HL-60 (cell line): Measurements from ENCODE around the gene HELZ.
"Not testable (repeated sequence)": the region's sequence is repeated elsewhere in the genome, so short reads cannot be mapped to it uniquely, and the experiment has no call there.

Experiments
- DNase-seq, 2 experiments: peaks; one replicate each; pipeline ENCODE4 v3.0.0-alpha.2; 2010 to 2020; ENCODE audit warnings: low read depth in 1 of 2, low spot score in 1 of 2
- H3K27ac ChIP-seq: fragments of 250-450 bp; sonication (Bioruptor Pico); replicated peaks from 2 replicates; pipeline ENCODE4 v1.5.1; 2020; ENCODE audit warnings: mild to moderate bottlenecking, moderate library complexity
- H3K27me3 ChIP-seq: fragments of 250-450 bp; sonication (Bioruptor Pico); 2 replicates; pipeline ENCODE4 v1.5.1; 2021; ENCODE audit warnings: mild to moderate bottlenecking, moderate library complexity; ENCODE audit not compliant: insufficient read depth, poor library complexity, severe bottlenecking
- H3K4me3 ChIP-seq: replicated peaks from 2 replicates; pipeline ENCODE4 v1.5.1; 2011; ENCODE audit warnings: mild to moderate bottlenecking, control low read depth, low read length; ENCODE audit not compliant: insufficient read depth
- GABPA ChIP-seq: IDR thresholded peaks from 2 replicates; pipeline ENCODE4 v1.6.1; 2012; ENCODE audit warnings: low read depth
- POLR2AphosphoS5 ChIP-seq: IDR thresholded peaks from 2 replicates; pipeline ENCODE4 v1.6.1; 2012; ENCODE audit warnings: low read depth
- SPI1 ChIP-seq: IDR thresholded peaks from 2 replicates; pipeline ENCODE4 v1.6.1; 2012; ENCODE audit warnings: low read depth, mild to moderate bottlenecking, borderline replicate concordance
- TF ChIP-seq, protein P1 (sequence below): IDR thresholded peaks from 2 replicates; pipeline ENCODE4 v1.6.1; 2012; ENCODE audit warnings: low read depth; ENCODE audit not compliant: insufficient replicate concordance
- TF ChIP-seq, protein P2 (sequence below): IDR thresholded peaks from one replicate; pipeline ENCODE4 v1.5.1; 2011; ENCODE audit warnings: low read length, control low read depth, inconsistent platforms; ENCODE audit not compliant: insufficient read depth

The HELZ gene

DNA sequence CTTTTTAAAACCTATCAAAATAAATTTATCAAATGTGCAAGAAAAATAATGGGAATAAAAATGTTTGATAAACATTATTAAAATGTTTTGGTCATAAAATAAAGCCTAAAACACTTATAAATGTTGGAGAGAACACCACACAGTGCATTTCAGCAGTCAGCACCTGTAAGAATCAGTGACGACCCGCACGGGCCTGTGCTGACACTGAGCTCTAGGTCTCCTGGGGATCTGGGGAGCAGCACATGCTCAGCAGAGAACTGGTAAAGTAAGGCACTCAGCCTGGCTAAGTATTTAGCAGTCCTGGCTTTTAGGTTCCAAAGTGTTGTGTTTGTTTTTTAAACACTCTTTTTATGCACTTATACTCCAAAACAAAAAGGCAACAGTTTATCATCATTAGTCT, 46.9 kb downstream of the HELZ start:
- Histone ChIP-seq H3K27ac (no peak overlapping the region), H3K4me3 (no peak overlapping the region), H3K27me3 (no peaks in the 10 kb centered on the region)
- no peak for DNase-seq
- TF ChIP-seq GABPA: no peak
- no peak for TF ChIP-seq SPI1
- no peak for TF ChIP-seq POLR2AphosphoS5
- TF ChIP-seq, protein P1, sequence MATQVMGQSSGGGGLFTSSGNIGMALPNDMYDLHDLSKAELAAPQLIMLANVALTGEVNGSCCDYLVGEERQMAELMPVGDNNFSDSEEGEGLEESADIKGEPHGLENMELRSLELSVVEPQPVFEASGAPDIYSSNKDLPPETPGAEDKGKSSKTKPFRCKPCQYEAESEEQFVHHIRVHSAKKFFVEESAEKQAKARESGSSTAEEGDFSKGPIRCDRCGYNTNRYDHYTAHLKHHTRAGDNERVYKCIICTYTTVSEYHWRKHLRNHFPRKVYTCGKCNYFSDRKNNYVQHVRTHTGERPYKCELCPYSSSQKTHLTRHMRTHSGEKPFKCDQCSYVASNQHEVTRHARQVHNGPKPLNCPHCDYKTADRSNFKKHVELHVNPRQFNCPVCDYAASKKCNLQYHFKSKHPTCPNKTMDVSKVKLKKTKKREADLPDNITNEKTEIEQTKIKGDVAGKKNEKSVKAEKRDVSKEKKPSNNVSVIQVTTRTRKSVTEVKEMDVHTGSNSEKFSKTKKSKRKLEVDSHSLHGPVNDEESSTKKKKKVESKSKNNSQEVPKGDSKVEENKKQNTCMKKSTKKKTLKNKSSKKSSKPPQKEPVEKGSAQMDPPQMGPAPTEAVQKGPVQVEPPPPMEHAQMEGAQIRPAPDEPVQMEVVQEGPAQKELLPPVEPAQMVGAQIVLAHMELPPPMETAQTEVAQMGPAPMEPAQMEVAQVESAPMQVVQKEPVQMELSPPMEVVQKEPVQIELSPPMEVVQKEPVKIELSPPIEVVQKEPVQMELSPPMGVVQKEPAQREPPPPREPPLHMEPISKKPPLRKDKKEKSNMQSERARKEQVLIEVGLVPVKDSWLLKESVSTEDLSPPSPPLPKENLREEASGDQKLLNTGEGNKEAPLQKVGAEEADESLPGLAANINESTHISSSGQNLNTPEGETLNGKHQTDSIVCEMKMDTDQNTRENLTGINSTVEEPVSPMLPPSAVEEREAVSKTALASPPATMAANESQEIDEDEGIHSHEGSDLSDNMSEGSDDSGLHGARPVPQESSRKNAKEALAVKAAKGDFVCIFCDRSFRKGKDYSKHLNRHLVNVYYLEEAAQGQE: no peak
- TF ChIP-seq, protein P2, sequence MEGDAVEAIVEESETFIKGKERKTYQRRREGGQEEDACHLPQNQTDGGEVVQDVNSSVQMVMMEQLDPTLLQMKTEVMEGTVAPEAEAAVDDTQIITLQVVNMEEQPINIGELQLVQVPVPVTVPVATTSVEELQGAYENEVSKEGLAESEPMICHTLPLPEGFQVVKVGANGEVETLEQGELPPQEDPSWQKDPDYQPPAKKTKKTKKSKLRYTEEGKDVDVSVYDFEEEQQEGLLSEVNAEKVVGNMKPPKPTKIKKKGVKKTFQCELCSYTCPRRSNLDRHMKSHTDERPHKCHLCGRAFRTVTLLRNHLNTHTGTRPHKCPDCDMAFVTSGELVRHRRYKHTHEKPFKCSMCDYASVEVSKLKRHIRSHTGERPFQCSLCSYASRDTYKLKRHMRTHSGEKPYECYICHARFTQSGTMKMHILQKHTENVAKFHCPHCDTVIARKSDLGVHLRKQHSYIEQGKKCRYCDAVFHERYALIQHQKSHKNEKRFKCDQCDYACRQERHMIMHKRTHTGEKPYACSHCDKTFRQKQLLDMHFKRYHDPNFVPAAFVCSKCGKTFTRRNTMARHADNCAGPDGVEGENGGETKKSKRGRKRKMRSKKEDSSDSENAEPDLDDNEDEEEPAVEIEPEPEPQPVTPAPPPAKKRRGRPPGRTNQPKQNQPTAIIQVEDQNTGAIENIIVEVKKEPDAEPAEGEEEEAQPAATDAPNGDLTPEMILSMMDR: no peak

DNA sequence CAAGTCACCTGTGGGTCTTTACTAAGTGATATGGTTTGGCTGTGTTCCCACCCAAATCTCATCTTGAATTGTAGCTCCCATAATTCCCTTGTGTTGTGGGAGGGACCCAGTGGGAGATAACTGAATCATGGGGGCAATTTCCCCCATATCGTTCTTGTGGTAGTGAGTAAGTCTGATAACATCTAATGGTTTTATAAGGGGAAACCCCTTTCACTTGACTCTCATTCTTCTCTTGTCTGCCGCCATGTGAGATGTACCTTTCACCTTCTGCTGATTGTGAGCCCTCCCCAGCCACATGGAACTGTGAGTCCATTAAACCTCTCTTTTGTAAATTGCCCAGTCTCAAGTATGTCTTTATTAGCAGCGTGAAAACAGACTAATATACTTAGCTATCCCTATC, 48.0 kb downstream of the HELZ start:
- not testable (repeated sequence) for DNase-seq, H3K27me3 ChIP-seq, H3K4me3 ChIP-seq, H3K27ac ChIP-seq

DNA sequence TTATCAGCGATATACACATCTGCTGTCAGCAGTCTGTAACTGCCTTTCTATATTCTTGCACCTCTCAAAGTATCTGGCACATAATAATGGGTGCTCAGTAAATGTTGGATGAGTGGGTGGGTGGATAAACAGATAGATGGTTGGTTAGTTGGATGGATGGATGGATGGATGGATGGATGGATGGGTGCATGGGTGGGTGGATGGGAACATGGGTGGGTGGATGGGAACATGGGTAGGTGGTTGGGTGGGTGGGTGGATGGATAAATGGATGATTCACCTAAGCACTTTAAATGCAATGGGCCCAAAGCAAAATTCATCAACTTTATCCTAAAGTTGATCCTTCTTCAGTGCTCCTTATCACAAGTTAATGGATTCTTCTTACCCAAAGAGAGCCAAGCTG, 48.6 kb downstream of the HELZ start:
- TF ChIP-seq, protein P2: no peak
- TF ChIP-seq POLR2AphosphoS5 (no peak), GABPA (no peak), SPI1 (no peak)
- TF ChIP-seq, protein P1: no peak
- H3K4me3 ChIP-seq: no peak overlapping the region
- no peak overlapping the region for H3K27ac ChIP-seq
- no peak for DNase-seq
- H3K27me3 ChIP-seq: no peaks in the 10 kb centered on the region

DNA sequence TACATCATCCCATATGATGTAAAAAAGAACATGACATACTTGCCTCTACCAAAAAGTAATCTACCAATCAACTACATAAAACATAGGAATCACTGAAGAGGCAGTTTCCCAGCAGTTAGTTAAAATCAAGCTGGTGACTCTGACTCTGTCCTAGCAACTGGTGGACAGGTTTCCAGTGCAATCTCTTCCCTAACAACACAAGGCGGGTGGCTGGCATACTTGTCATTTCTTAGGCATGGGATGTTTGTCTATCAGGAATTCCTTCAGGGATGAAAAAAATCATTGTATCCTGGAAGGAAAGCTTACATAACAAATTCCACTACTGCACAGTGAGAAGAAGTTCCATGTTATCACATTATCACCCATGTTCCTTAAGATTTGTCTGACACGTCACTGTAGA, 50.9 kb downstream of the HELZ start:
- no peak for DNase-seq
- H3K4me3 ChIP-seq: no peak overlapping the region
- no peaks in the 10 kb centered on the region for H3K27me3 ChIP-seq
- H3K27ac ChIP-seq: no peak overlapping the region
- TF ChIP-seq, protein P2: no peak
- TF ChIP-seq SPI1 (no peak), GABPA (no peak), POLR2AphosphoS5 (no peak)
- TF ChIP-seq, protein P1: no peak
